ENCODE results near the gene PTK6. TPM values are rescaled to one million over a fixed set of nuclear protein-coding genes. Genes with fewer than 3 reads are reported as not detected.

Gene PTK6
- total and polyA plus RNA-seq, 2 experiments from 2014 or later = 0.27 to 1.1 TPM

DNA sequence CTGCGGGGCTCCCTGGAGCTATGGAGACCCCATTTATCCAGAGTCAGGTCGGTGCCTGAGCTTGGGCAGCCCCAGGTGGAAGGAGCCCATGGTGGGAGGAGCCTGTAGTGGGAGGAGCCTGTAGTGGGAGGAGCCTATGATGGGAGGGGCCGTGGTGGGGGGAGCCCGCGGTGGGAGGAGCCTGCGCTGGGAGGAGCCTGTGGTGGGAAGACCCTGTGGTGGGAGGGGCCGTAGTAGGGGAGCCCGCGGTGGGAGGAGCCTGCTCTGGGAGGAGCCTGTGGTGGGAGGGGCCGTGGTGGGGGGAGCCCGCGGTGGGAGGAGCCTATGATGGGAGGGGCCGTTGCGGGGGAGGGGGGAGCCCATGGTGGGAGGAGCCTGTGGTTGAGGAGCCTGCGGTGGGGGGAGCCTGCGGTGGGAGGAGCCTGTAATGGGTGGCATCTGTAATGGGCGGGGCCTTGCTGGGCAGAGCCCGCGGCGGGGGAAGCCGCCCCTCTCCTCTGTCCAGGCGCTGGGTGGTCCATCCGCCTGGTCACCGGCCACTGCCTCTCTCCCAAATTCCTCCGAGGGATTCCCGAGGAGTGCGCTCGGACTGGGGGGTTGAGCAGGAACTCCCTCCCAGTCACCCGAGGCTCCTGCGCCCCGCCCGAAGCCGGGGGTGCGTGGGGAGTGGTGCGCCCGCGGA, 16.2 kb upstream of the PTK6 start:
- Histone ChIP-seq H3K4me3 (peak overlapping the region; percentile 79), H3K9me3 (ENCODE audit: low read depth) (no peaks in the 10 kb centered on the region), H3K9me2 (replicated peaks; ENCODE audit: insufficient read depth) (no peaks in the 10 kb centered on the region), H3K36me3 (replicated peaks; ENCODE audit: insufficient read depth, low read depth) (no peaks in the 10 kb centered on the region), H4K20me1 (ENCODE audit: insufficient read depth, poor library complexity, severe bottlenecking) (no peaks in the 10 kb centered on the region), H3K4me1 (ENCODE audit: insufficient read depth) (no peaks in the 10 kb centered on the region), H3K27ac (no peak overlapping the region), H3K4me2 (peak overlapping the region; percentile 99), H2AFZ (peak overlapping the region; percentile 98), H3K79me2 (no peaks in the 10 kb centered on the region), H3K27me3 (no peaks in the 10 kb centered on the region)
- WGBS (ENCODE audit: low lambda C conversion rate, missing lambda C conversion rate) = 5% methylated on average over 4 of the region's 37 CpGs
- peak; percentile 89 for DNase-seq (ENCODE audit: low spot score)
- TF ChIP-seq, protein P1, sequence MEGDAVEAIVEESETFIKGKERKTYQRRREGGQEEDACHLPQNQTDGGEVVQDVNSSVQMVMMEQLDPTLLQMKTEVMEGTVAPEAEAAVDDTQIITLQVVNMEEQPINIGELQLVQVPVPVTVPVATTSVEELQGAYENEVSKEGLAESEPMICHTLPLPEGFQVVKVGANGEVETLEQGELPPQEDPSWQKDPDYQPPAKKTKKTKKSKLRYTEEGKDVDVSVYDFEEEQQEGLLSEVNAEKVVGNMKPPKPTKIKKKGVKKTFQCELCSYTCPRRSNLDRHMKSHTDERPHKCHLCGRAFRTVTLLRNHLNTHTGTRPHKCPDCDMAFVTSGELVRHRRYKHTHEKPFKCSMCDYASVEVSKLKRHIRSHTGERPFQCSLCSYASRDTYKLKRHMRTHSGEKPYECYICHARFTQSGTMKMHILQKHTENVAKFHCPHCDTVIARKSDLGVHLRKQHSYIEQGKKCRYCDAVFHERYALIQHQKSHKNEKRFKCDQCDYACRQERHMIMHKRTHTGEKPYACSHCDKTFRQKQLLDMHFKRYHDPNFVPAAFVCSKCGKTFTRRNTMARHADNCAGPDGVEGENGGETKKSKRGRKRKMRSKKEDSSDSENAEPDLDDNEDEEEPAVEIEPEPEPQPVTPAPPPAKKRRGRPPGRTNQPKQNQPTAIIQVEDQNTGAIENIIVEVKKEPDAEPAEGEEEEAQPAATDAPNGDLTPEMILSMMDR (IDR thresholded peaks at IDR 0.05; ENCODE audit: poor library complexity) = no peak
- TF ChIP-seq EZH2phosphoT487 (IDR thresholded peaks at IDR 0.05; ENCODE audit: low read depth, severe bottlenecking, unreplicated experiment) (no peak), EZH2 (IDR thresholded peaks at IDR 0.05; ENCODE audit: borderline replicate concordance) (no peak)

DNA sequence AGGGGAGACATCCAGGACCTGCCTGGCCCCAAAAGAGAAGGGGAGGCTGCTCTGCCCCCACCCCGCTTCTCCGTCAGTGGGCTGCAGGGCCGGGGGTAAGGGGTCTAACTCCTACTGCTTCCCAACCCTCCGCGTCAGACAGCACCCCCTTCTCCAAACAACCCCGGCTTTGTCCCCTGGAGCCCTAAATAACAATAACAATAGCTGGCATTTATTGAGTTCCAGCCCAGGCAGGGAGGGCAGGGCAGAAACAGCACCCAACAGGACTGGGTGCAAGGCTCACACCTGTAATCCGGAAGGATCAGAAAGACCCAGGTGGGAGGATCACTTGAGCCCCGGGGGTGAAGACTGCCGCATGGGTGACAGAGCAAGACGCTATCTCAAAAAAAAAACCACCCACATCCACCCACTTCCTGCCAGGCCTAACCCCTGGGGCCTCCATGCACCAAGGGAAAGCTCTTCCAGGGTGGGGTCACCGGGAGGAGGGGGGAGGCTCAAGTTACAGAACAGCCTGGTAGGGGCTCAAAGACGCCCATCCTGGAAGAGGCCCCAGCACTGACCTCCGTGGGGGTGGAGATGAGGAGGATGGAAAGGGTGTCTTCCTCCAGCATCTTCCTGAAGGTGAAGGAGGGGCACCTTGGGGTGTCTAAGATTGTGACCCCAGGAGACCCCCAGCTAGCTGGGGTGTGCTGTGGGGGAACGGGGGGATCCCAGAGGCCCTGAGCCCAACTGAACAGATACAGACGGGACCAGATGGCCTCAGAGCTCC, 15.5 kb upstream of the PTK6 start:
- no peaks in the 10 kb centered on the region for H3K36me3 ChIP-seq (replicated peaks; ENCODE audit: insufficient read depth, low read depth)
- H3K9me3 ChIP-seq (ENCODE audit: low read depth) = no peaks in the 10 kb centered on the region
- no peak overlapping the region for H3K4me2 ChIP-seq
- H4K20me1 ChIP-seq (ENCODE audit: insufficient read depth, poor library complexity, severe bottlenecking) = no peaks in the 10 kb centered on the region
- no peak overlapping the region for H3K27ac ChIP-seq
- DNase-seq (ENCODE audit: low spot score) = no peak
- H3K4me1 ChIP-seq (ENCODE audit: insufficient read depth) = no peaks in the 10 kb centered on the region
- H2AFZ ChIP-seq = no peak overlapping the region
- H3K4me3 ChIP-seq = no peak overlapping the region
- TF ChIP-seq EZH2 (IDR thresholded peaks at IDR 0.05; ENCODE audit: borderline replicate concordance) = no peak
- TF ChIP-seq, protein P1 (IDR thresholded peaks at IDR 0.05; ENCODE audit: poor library complexity) = no peak
- TF ChIP-seq EZH2phosphoT487 (IDR thresholded peaks at IDR 0.05; ENCODE audit: low read depth, severe bottlenecking, unreplicated experiment) = no peak
- WGBS (ENCODE audit: low lambda C conversion rate, missing lambda C conversion rate) = 38% methylated on average over 15 of the region's 15 CpGs
- H3K27me3 ChIP-seq = no peaks in the 10 kb centered on the region
- H3K79me2 ChIP-seq = no peaks in the 10 kb centered on the region
- H3K9me2 ChIP-seq (replicated peaks; ENCODE audit: insufficient read depth) = no peaks in the 10 kb centered on the region

DNA sequence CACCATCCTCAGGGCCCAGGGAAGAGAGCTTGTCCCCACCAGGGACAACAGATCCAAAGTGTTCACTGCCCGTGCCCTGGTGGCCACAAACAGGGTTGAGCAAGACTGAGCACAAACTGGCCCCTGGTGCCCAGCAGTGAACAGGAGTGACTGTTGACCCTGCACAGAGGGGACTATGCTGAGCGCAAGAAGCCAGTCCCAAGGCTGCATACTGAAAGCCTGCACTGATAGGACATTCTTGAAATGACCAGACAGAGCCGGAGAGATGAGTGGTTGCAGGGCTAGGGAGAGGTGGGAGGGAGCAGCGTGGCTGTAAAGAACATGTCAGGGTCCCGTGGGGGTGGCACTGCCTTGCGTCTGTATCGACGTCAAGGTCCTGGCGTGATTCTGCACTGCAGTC, 13.9 kb upstream of the PTK6 start:
- no peaks in the 10 kb centered on the region for H3K27me3 ChIP-seq
- no peak for DNase-seq (ENCODE audit: low spot score)
- WGBS (ENCODE audit: low lambda C conversion rate, missing lambda C conversion rate) = 64% methylated on average over 9 of the region's 9 CpGs

More for the DNA sequence above, 13.9 kb upstream of the PTK6 start:
- Histone ChIP-seq H3K4me3 (no peak overlapping the region), H3K36me3 (replicated peaks; ENCODE audit: insufficient read depth, low read depth) (no peaks in the 10 kb centered on the region), H4K20me1 (ENCODE audit: insufficient read depth, poor library complexity, severe bottlenecking) (no peaks in the 10 kb centered on the region), H3K9me2 (replicated peaks; ENCODE audit: insufficient read depth) (no peaks in the 10 kb centered on the region), H3K27ac (no peak overlapping the region), H3K4me1 (ENCODE audit: insufficient read depth) (no peaks in the 10 kb centered on the region), H3K9me3 (ENCODE audit: low read depth) (no peaks in the 10 kb centered on the region), H2AFZ (no peak overlapping the region), H3K79me2 (no peaks in the 10 kb centered on the region), H3K4me2 (no peak overlapping the region)
- TF ChIP-seq, protein P1 (IDR thresholded peaks at IDR 0.05; ENCODE audit: poor library complexity) = no peak
- no peak for TF ChIP-seq EZH2phosphoT487 (IDR thresholded peaks at IDR 0.05; ENCODE audit: low read depth, severe bottlenecking, unreplicated experiment)
- no peak for TF ChIP-seq EZH2 (IDR thresholded peaks at IDR 0.05; ENCODE audit: borderline replicate concordance)

All from hepatocyte (in vitro differentiated cells).